ENCODE data around the gene KLHDC9.

Gene KLHDC9

DNA sequence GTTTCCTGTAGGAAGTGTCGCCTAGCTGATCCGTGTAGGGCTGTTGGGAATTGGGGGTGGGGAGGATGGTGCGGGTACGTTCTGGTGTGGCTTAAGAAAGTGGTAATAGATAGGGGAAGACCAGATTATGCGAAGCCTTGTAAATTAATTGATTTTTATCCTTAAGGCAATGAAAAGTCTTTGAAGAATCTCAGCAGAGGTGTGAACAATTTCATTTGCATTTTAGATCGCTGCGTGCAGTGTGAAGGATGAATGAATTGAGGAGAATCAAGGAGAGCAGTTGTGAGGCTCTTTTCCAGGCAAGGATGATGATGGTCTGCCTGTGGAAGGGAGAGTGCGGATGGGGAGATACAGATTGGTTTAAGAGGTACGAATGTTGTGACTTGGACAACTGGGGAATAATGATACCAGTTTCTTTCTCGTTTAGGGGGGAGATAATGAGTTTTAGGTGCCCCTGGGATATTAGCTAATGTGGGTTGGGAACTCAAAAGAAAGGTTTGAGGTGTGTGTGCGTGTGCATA is 35.1 kb downstream of the KLHDC9 start:
- DNase-seq, result peak; percentile 66

DNA sequence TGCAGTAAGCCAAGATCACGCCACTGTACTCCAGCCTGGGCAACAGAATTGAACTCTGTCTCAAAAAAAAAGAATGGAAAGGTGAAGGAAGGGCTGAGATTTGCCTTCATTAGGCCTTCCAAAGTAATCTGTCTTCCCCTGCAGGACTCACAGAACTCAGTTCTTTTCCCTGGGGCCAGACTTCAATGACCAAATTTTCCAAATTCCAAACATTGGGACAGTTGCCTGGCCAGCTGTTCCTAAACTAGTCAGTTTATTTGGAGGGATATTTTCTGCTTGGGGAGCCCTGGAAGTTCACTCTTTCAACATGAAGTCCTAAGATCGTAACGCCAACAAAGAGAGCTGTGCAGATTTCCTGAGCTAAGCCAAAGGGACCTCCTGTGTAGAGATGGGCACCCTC is 39.7 kb downstream of the KLHDC9 start:
- DNase-seq, result no peak

DNA sequence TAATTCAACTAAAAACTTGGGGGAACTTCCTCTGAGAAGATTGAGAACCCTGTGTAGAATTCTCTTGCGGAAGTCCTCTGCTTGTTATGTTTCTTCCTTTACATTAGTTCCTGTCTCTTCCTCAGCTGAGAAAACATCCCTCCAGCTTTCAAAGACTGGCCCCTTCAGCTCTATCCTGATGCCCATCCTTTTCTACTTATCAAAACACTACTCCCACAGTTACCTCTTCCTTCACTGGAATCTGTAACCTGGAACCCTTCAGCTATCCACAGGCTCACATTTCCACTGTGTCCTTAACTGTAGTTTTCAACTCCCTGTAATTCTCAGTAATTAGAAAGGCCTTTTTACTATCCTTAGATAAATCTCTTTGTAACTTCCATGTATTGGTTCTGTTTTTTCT is 40.3 kb downstream of the KLHDC9 start:
- DNase-seq, result no peak

DNA sequence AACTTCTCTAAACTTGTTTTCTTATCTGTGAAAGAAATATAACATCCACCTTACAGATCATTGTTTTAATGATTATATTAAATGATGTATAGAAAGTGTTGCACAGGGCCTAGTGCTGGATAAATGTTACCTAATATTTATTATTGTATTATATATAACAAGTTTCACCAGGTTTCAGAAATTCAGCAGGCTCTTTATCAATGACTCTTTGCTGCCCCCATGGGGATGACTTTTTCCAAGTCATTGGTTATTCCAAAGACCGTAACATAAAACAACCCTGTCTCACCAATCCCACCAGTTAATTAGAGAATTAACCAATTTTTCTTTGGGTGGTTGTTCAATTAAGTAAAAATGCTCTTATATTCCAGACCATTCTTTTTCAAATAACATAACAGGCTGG is 41.6 kb downstream of the KLHDC9 start:
- peak; percentile 70 for DNase-seq

DNA sequence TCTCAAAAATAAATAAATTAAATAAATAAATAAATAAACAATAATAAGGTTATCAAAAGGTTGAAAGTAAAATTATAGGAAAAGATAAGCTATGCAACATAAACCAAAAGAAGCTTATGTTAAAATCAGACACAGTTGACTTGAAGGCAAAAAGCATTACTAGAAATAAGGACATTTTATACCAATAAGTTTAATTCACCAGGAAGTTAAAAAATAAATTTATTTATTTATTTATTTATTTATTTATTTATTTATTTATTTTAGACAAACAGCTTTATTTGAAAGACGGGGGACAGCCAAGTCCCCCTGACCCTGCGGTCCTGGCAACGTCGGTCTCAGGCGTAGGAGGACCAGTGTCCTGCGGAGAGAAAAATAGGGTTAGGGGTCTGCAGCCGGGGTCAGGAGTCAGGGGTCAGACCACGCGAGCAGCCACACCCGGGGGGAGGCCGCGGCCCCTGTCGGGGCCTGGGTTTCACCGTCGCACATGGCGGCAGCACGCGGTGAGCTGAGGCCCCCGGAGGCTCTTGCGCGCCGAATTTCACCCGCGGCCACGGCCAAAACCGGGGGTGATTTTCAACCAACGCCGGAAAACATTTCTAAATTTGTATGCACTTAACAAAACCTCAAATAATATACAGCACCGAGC is 42.7 kb downstream of the KLHDC9 start:
- DNase-seq, result no peak

DNA sequence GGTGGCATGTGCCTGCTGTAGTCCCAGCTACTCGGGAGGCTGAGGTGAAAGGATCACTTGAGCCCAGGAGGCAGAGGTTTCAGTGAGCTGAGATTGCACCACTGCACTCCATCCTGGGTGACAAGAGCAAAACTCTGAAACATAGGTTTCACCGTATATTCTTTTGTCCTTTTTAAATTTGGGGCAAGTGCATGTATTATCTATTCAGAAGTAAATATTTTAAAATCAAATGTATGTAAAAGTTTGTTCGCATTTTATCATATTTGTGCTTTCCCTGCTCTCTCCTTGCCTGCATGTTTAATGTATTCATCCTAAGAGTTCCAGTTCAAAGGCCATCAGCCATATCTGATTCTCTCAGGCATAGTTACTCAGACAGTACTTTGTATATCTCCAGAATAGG is 47.7 kb downstream of the KLHDC9 start:
- no peak for DNase-seq
